Left lung (tissue), 10 donors: Measurements from ENCODE around the gene PPFIA2. TPM values are rescaled to one million over a fixed set of nuclear protein-coding genes. Genes with fewer than 3 reads are reported as not detected.

Experiments used
- ATAC-seq: fragments of 200-7000 bp; cut with Tn5 transposase; one replicate; pipeline ENCODE4 v1.9.1; 2020; ENCODE audit warnings: moderate library complexity
- DNase-seq, 4 donors: peaks; one replicate each; pipeline ENCODE4 v3.0.0-alpha.2; 2013 to 2020
- H3K27ac ChIP-seq, 2 donors: fragments of 200-600 bp; sonication (generic) in 1 of 2; one replicate each; pipeline versions ENCODE4 v1.5.0 to v1.8.0; 2020 to 2021
- H3K27me3 ChIP-seq, 2 donors: fragments of 200-600 bp; sonication (generic) in 1 of 2; one replicate each; pipeline versions ENCODE4 v1.5.0 to v1.8.0; 2020 to 2021
- H3K36me3 ChIP-seq, 2 donors: fragments of 200-600 bp; sonication (generic) in 1 of 2; one replicate each; pipeline versions ENCODE4 v1.5.0 to v1.8.0; 2020 to 2021
- H3K4me1 ChIP-seq, 2 donors: fragments of 200-600 bp; one replicate each; pipeline ENCODE4 v1.8.0; 2021
- H3K4me3 ChIP-seq, 2 donors: fragments of 200-600 bp; sonication (generic) in 1 of 2; one replicate each; pipeline versions ENCODE4 v1.5.0 to v1.8.0; 2020 to 2021; ENCODE audit warnings: mild to moderate bottlenecking in 1 of 2
- H3K9me3 ChIP-seq, 2 donors: fragments of 200-600 bp; sonication (generic) in 1 of 2; one replicate each; pipeline versions ENCODE4 v1.5.0 to v1.8.0; 2020 to 2021
- intact Hi-C, 2 donors: fragments of 100-400 bp; cut with DNase I; formaldehyde crosslinking; loops; one replicate each; pipeline versions ENCODE4 v1.11.2 to v1.14.2; 2022
- polyA plus RNA-seq, 6 donors: library from polyadenylated mRNA; unstranded; fragments of 120-200 nt; gene quantifications; one replicate each; pipeline ENCODE4 v1.2.1, GENCODE V29; 2013; ENCODE audit not compliant: insufficient read length in 6 of 6
- total RNA-seq, 2 donors: library from RNA; stranded (reverse); fragmentation: NEBNext Ultra II Directional; extraction: Animal tissue kit (Norgen Biotek cat#: 25700); gene quantifications; one replicate each; pipeline ENCODE4 v1.2.1, GENCODE V29; 2021
- TF ChIP-seq, protein P1 (sequence below), 2 donors: fragments of 200-600 bp; sonication (generic) in 1 of 2; IDR thresholded peaks; one replicate each; pipeline versions ENCODE4 v1.5.0 to v1.8.0; 2021; ENCODE audit warnings: antibody characterized with exemption in 2 of 2
- donor health status: DM: no; HTN: yes; CAD: no.
- donor health status: DM: no; HTN: no; CAD: no.

Gene PPFIA2
- total and polyA plus RNA-seq, 8 donors: 1.1 to 3.5 (median 1.9) TPM

- TF ChIP-seq, protein P1, sequence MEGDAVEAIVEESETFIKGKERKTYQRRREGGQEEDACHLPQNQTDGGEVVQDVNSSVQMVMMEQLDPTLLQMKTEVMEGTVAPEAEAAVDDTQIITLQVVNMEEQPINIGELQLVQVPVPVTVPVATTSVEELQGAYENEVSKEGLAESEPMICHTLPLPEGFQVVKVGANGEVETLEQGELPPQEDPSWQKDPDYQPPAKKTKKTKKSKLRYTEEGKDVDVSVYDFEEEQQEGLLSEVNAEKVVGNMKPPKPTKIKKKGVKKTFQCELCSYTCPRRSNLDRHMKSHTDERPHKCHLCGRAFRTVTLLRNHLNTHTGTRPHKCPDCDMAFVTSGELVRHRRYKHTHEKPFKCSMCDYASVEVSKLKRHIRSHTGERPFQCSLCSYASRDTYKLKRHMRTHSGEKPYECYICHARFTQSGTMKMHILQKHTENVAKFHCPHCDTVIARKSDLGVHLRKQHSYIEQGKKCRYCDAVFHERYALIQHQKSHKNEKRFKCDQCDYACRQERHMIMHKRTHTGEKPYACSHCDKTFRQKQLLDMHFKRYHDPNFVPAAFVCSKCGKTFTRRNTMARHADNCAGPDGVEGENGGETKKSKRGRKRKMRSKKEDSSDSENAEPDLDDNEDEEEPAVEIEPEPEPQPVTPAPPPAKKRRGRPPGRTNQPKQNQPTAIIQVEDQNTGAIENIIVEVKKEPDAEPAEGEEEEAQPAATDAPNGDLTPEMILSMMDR (IDR thresholded peaks at IDR 0.05): no peak
- no peaks in the 10 kb centered on the region for H3K36me3 ChIP-seq
- intact Hi-C loops: no loop called here
- no peaks in the 10 kb centered on the region for H3K4me1 ChIP-seq
- no peaks in the 10 kb centered on the region for H3K27me3 ChIP-seq
- H3K4me3 ChIP-seq: no peak overlapping the region
- no peaks in the 10 kb centered on the region for H3K9me3 ChIP-seq
- H3K27ac ChIP-seq: no peak overlapping the region
- ATAC-seq (no peak), DNase-seq (no peak)
Observed at GRCh38 chr12:81297601-81298000, 461.5 kb downstream of the PPFIA2 start.

GRCh38 chr12:81296556-81297305, 462.4 kb downstream of the PPFIA2 start:
- no peaks in the 10 kb centered on the region for H3K36me3 ChIP-seq
- no peaks in the 10 kb centered on the region for H3K4me1 ChIP-seq
- no peak overlapping the region for H3K27ac ChIP-seq
- H3K4me3 ChIP-seq: no peak overlapping the region
- ATAC-seq (no peak), DNase-seq (no peak)
- intact Hi-C loops: no loop called here
- no peaks in the 10 kb centered on the region for H3K9me3 ChIP-seq
- TF ChIP-seq, protein P1 (IDR thresholded peaks at IDR 0.05): no peak
- H3K27me3 ChIP-seq: no peaks in the 10 kb centered on the region

- H3K27me3 ChIP-seq: no peaks in the 10 kb centered on the region
- no peaks in the 10 kb centered on the region for H3K36me3 ChIP-seq
- intact Hi-C loops: no loop called here
- no peak for DNase-seq
- TF ChIP-seq, protein P1 (IDR thresholded peaks at IDR 0.05): no peak
- no peak for ATAC-seq
- H3K4me1 ChIP-seq: no peaks in the 10 kb centered on the region
- H3K9me3 ChIP-seq: no peaks in the 10 kb centered on the region
- H3K4me3 ChIP-seq: no peak overlapping the region
- no peak overlapping the region for H3K27ac ChIP-seq
Observed at GRCh38 chr12:81295251-81295650, 463.9 kb downstream of the PPFIA2 start.

DNA sequence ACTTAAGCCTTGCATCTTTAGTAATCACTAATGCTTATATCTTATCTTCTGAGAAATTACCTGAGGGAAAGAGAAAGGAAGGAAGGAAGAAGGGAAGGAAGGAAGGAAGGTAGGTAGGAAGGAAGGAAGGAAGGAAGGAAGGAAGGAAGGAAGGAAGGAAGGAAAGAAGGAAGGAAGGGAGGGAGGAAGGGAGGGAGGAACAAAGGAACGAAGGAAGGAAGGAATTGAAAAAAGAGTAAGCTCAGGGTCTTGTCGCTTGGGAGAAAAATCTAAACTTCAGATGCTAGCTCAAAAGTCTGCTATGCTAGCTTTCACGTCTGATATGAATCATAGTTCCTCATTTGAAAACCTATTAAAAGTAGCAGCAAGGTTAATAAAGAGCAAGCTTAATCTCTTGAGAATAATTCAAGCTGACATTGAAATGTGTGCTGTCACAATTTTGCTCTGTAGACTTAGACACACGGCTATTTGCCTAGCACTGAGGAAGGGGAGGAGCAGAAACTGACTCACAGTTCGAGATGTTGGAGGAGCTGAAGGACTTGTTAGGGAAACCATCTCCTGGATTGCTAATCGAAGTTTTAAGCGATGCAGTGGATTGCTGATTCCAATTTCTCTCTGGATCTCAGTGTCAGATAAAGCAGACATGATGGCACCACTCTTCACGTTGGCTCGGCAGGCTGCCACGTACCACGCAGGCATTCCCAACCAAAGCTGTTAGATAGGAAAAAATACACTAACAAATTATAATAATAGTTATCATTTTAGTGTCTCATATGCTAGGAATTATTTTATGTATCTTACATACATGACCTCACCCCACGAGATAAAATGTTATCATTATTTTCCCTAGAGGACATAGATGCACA, 464.6 kb downstream of the PPFIA2 start:
- no peaks in the 10 kb centered on the region for H3K36me3 ChIP-seq
- no peaks in the 10 kb centered on the region for H3K9me3 ChIP-seq
- no peak for DNase-seq
- ATAC-seq: no peak
- H3K4me1 ChIP-seq: no peaks in the 10 kb centered on the region
- intact Hi-C loops: no loop called here
- no peak overlapping the region for H3K4me3 ChIP-seq
- H3K27ac ChIP-seq: no peak overlapping the region
- no peaks in the 10 kb centered on the region for H3K27me3 ChIP-seq
- TF ChIP-seq, protein P1 (IDR thresholded peaks at IDR 0.05): no peak

DNA sequence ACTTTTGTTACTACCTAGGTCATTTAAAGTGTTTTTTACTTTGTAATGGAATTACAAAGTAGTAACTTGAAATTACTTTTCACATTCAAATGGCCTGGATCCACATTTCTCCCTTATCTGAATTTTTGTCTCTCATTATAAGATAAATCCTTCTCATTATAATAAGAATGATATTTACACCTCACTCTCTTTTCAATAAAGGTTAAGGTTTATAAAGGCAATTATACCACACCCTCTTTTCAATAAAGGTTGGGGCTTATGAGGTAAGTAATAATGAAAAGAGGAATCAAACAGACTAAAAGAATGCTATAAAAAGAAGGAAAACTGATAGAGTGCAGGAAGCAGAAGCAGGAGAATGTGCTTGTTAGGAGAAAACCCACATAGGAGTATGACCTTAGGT, 470.5 kb downstream of the PPFIA2 start:
- intact Hi-C loops: no loop called here
- Histone ChIP-seq H3K9me3 (no peaks in the 10 kb centered on the region), H3K36me3 (no peaks in the 10 kb centered on the region), H3K4me3 (no peak overlapping the region), H3K27me3 (no peaks in the 10 kb centered on the region), H3K4me1 (no peaks in the 10 kb centered on the region), H3K27ac (no peak overlapping the region)
- ATAC-seq: no peak
- no peak for DNase-seq
- TF ChIP-seq, protein P1 (IDR thresholded peaks at IDR 0.05): no peak
